Skeletal muscle satellite cell (primary cell): ENCODE data around the gene COL16A1.

Source experiments
- H3K27me3 ChIP-seq: 2 replicates; pipeline ENCODE4 v1.7.0; 2013; ENCODE audit warnings: low read length; ENCODE audit not compliant: control insufficient read depth, insufficient read depth
- H3K36me3 ChIP-seq: 2 replicates; pipeline ENCODE4 v1.7.0; 2013; ENCODE audit warnings: mild to moderate bottlenecking, control low read depth, low read length; ENCODE audit not compliant: insufficient read depth
- H3K4me1 ChIP-seq: 2 replicates; pipeline ENCODE4 v1.7.0; 2013; ENCODE audit warnings: low read length; ENCODE audit not compliant: control insufficient read depth, insufficient read depth
- H3K4me2 ChIP-seq: 2 replicates; pipeline ENCODE4 v1.7.0; 2013; ENCODE audit warnings: mild to moderate bottlenecking, low read length
- H3K4me3 ChIP-seq: 2 replicates; pipeline ENCODE4 v1.7.0; 2013; ENCODE audit warnings: low read length
- H3K9ac ChIP-seq: 2 replicates; pipeline ENCODE4 v1.7.0; 2013; ENCODE audit warnings: mild to moderate bottlenecking, low read depth, low read length, moderate library complexity
- H3K9me3 ChIP-seq: replicated peaks from 2 replicates; pipeline ENCODE4 v1.7.0; 2013; ENCODE audit warnings: mild to moderate bottlenecking, control low read depth, low read length

The COL16A1 gene

GRCh38 chr1:31745096-31745945 lies 41.5 kb upstream of the COL16A1 start:
- Histone ChIP-seq H3K27me3 (no peaks in the 10 kb centered on the region), H3K9me3 (no peaks in the 10 kb centered on the region), H3K9ac (no peak overlapping the region), H3K4me1 (no peaks in the 10 kb centered on the region), H3K4me3 (no peak overlapping the region), H3K4me2 (no peak overlapping the region), H3K36me3 (no peaks in the 10 kb centered on the region)

- Histone ChIP-seq H3K36me3 (no peaks in the 10 kb centered on the region), H3K9ac (no peak overlapping the region)
These were observed 40.5 kb upstream of the COL16A1 start for GRCh38 chr1:31744165-31744888.

GRCh38 chr1:31742462-31743212 lies 38.8 kb upstream of the COL16A1 start:
- no peaks in the 10 kb centered on the region for H3K4me1 ChIP-seq
- H3K9ac ChIP-seq = no peak overlapping the region
- no peaks in the 10 kb centered on the region for H3K9me3 ChIP-seq
- H3K36me3 ChIP-seq = no peaks in the 10 kb centered on the region
- H3K27me3 ChIP-seq = no peaks in the 10 kb centered on the region
- no peak overlapping the region for H3K4me3 ChIP-seq
- H3K4me2 ChIP-seq = no peak overlapping the region

More at GRCh38 chr1:31744165-31744888, 40.5 kb upstream of the COL16A1 start:
- Histone ChIP-seq H3K4me1 (no peaks in the 10 kb centered on the region), H3K27me3 (no peaks in the 10 kb centered on the region), H3K9me3 (no peaks in the 10 kb centered on the region), H3K4me3 (no peak overlapping the region), H3K4me2 (no peak overlapping the region)

- no peaks in the 10 kb centered on the region for H3K36me3 ChIP-seq
- no peak overlapping the region for H3K9ac ChIP-seq
- no peak overlapping the region for H3K4me3 ChIP-seq
- H3K4me2 ChIP-seq = no peak overlapping the region
- H3K4me1 ChIP-seq = peaks cover 10% of the 10 kb centered on the region
- no peaks in the 10 kb centered on the region for H3K9me3 ChIP-seq
- H3K27me3 ChIP-seq = no peaks in the 10 kb centered on the region
These were observed 35.5 kb upstream of the COL16A1 start for GRCh38 chr1:31739346-31739745.

GRCh38 chr1:31736675-31737074 lies 32.9 kb upstream of the COL16A1 start:
- no peaks in the 10 kb centered on the region for H3K36me3 ChIP-seq
- H3K27me3 ChIP-seq = no peaks in the 10 kb centered on the region
- H3K4me2 ChIP-seq = no peak overlapping the region
- peaks cover 10% of the 10 kb centered on the region for H3K4me1 ChIP-seq
- H3K9me3 ChIP-seq = no peaks in the 10 kb centered on the region
- no peak overlapping the region for H3K9ac ChIP-seq
- H3K4me3 ChIP-seq = no peak overlapping the region

DNA sequence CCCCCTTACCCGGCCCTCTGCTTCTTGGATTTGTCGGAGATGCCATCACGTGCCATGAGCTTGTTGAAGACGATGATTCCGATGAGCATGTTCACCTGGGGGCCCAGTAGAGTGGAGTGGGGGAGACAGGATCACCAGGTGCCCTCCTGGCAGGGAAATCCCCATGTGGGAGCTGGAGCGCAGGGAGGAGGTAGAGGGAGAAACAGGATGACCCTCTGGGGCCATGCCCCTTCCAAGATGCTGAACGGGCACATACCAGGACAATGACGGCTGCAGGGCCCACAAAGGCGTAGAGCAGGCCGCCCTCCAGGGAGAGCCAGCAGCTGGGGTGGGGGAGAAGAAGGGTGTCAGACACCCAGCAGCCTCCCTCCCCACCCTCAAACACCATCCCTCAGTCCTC lies 31.8 kb upstream of the COL16A1 start:
- Histone ChIP-seq H3K4me3 (no peak overlapping the region), H3K4me2 (no peak overlapping the region), H3K27me3 (no peaks in the 10 kb centered on the region), H3K9me3 (no peaks in the 10 kb centered on the region), H3K9ac (no peak overlapping the region), H3K36me3 (no peaks in the 10 kb centered on the region), H3K4me1 (peaks cover 10% of the 10 kb centered on the region)

DNA sequence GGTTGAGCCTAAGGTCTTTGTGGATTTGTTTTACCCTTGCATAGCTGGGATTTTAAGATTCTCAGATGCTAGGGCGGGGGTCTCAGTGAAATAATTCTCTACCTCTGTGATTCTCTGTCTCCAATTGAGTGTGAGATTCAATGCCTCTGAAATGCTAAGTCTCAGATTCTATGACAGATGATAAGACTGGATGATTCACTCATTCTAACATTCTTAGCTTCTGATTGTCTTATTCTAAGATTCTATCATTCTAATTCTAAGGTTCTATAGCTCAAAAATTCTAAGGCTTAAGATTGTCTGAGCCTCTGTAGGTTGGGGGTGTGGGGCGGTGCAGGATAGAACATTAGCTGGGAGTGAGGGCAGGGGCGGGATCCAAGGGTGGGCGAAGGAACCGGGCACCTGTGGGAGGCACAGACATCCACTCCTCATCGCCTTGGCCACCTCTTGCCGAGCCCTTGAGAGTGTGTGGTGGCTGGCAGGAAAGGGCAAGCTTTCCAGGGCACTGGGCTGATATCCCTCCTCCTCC lies 30.8 kb upstream of the COL16A1 start:
- Histone ChIP-seq H3K36me3 (no peaks in the 10 kb centered on the region), H3K9ac (no peak overlapping the region), H3K4me2 (no peak overlapping the region), H3K4me3 (no peak overlapping the region), H3K9me3 (no peaks in the 10 kb centered on the region), H3K27me3 (no peaks in the 10 kb centered on the region), H3K4me1 (peaks cover 10% of the 10 kb centered on the region)

DNA sequence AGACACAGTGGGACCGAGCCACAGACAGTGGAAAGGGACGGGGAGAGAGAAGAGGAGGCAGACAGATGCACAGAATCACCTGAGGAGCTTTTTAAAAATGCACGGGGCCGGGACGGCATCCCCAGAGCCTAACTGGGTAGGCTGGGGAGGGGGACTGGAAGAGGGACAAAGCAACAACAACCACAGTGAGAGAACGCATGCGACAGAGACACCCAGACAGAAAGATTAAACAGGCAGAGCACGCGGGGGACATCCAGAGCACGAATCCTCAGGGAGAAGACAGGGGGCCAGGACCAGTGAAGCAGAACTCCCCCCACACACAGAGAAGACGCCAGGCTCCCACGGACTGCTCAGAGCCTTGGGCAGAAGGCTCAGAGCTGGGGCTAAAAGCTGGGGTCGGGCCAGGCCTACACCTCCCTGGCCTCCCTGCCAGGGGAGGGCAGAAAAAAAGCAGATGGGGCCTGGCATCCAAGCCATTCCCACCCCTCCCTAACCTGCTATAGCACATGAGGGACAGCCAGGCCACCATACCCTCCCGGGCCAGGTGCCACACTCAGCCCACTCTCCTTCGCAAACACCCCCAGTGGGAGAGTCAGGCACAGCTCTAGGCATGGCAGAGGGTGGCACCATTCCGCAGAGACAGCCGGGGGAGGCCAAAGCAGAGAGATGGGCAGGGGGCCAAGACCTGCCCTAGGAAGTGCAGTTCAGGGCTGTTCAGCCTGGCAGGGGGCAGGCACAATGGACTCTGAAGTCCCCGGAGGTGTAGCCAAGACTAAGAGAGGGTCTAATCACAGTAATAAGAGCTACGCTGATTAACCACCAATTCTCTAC lies 29.8 kb upstream of the COL16A1 start:
- Histone ChIP-seq H3K4me1 (peaks cover 10% of the 10 kb centered on the region), H3K9ac (no peak overlapping the region), H3K27me3 (no peaks in the 10 kb centered on the region), H3K4me2 (no peak overlapping the region), H3K4me3 (no peak overlapping the region), H3K36me3 (no peaks in the 10 kb centered on the region), H3K9me3 (no peaks in the 10 kb centered on the region)

DNA sequence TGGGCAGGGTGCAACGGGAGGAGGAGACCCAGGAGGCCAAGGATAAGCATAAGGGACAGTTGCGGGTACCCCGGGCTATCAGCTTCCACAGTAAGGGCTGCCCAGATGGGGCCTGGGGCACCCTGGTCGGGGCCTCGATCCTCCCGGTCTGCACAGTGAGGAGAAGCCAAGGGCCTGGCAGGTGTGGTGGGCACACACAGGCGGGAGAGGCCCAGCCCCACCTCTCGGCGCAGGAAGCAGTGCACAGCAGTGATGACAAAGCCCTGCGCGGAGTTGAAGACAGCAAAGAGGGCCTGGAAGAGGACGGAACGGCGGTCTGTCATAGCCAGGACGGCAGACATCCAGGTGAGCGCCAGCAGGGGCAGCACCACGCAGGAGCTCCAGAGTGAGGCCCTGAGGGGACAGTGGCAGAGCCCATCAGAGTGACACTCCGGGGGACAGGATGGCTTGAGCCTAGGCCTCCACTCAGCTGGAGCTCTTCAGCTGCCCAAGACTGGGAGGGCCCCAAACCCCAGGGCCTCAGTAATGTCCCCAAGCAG lies 29.0 kb upstream of the COL16A1 start:
- no peaks in the 10 kb centered on the region for H3K36me3 ChIP-seq
- H3K9ac ChIP-seq = no peak overlapping the region
- no peak overlapping the region for H3K4me2 ChIP-seq
- H3K4me1 ChIP-seq = peaks cover 10% of the 10 kb centered on the region
- H3K4me3 ChIP-seq = no peak overlapping the region
- H3K9me3 ChIP-seq = no peaks in the 10 kb centered on the region
- H3K27me3 ChIP-seq = no peaks in the 10 kb centered on the region

- Histone ChIP-seq H3K27me3 (no peaks in the 10 kb centered on the region), H3K4me2 (no peak overlapping the region), H3K9ac (no peak overlapping the region), H3K36me3 (no peaks in the 10 kb centered on the region), H3K4me1 (peaks cover 10% of the 10 kb centered on the region), H3K9me3 (no peaks in the 10 kb centered on the region), H3K4me3 (no peak overlapping the region)
These were observed 28.5 kb upstream of the COL16A1 start for GRCh38 chr1:31732343-31732742.
